ENCODE measurements around the gene LRRC42. TPM values are rescaled to one million over a fixed set of nuclear protein-coding genes. Genes with fewer than 3 reads are reported as not detected.

The LRRC42 gene
- polyA plus RNA-seq, 3 donors = 43.7 to 49.9 (median 46.9) TPM

- DNase-seq (ENCODE audit: low read depth in 3 of 3, low spot score in 2 of 3) = no peak
Measured at GRCh38 chr1:53938136-53938830, 7.9 kb upstream of the LRRC42 start.

- DNase-seq (ENCODE audit: low read depth in 3 of 3, low spot score in 2 of 3) = no peak
Measured at GRCh38 chr1:53942127-53942957, 3.8 kb upstream of the LRRC42 start.

- DNase-seq (ENCODE audit: low read depth in 3 of 3, low spot score in 2 of 3) = no peak
Measured at GRCh38 chr1:53943090-53943489, 3.1 kb upstream of the LRRC42 start.

- no peak for DNase-seq (ENCODE audit: low read depth in 3 of 3, low spot score in 2 of 3)
Measured at GRCh38 chr1:53943490-53944043, 2.6 kb upstream of the LRRC42 start.

GRCh38 chr1:53944469-53945182, 1.5 kb upstream of the LRRC42 start:
- DNase-seq (ENCODE audit: low read depth in 3 of 3, low spot score in 2 of 3) = no peak

GRCh38 chr1:53945183-53945432, 1.0 kb upstream of the LRRC42 start:
- DNase-seq (ENCODE audit: low read depth in 3 of 3, low spot score in 2 of 3) = no peak

- peak; percentile 75 to 93 (median 92) for DNase-seq (ENCODE audit: low read depth in 3 of 3, low spot score in 2 of 3)
Measured at GRCh38 chr1:53945433-53946251, 508 bp upstream of the LRRC42 start, which contains the start of gene IFT25. IFT25 (minus strand) TSS chr1:53945699; CDS start chr1:53940082, 5,617 bp downstream.

GRCh38 chr1:53947172-53947907, 1.2 kb downstream of the LRRC42 start:
- DNase-seq (ENCODE audit: low read depth in 3 of 3, low spot score in 2 of 3) = no peak

- DNase-seq (ENCODE audit: low read depth in 3 of 3, low spot score in 2 of 3) = no peak
Measured at GRCh38 chr1:53948291-53948690, 2.1 kb downstream of the LRRC42 start.

GRCh38 chr1:53949023-53949990, 3.2 kb downstream of the LRRC42 start:
- DNase-seq (ENCODE audit: low read depth in 3 of 3, low spot score in 2 of 3) = no peak

- no peak for DNase-seq (ENCODE audit: low read depth in 3 of 3, low spot score in 2 of 3)
Measured at GRCh38 chr1:53951697-53952096, 5.5 kb downstream of the LRRC42 start.

GRCh38 chr1:53954128-53954527, 8.0 kb downstream of the LRRC42 start:
- no peak for DNase-seq (ENCODE audit: low read depth in 3 of 3, low spot score in 2 of 3)

- DNase-seq (ENCODE audit: low read depth in 3 of 3, low spot score in 2 of 3) = no peak
Measured at GRCh38 chr1:53956308-53957168, 10.4 kb downstream of the LRRC42 start.

- no peak for DNase-seq (ENCODE audit: low read depth in 3 of 3, low spot score in 2 of 3)
Measured at GRCh38 chr1:53957194-53957818, 11.2 kb downstream of the LRRC42 start.

GRCh38 chr1:53959664-53960250, 13.6 kb downstream of the LRRC42 start:
- DNase-seq (ENCODE audit: low read depth in 3 of 3, low spot score in 2 of 3) = no peak

- no peak for DNase-seq (ENCODE audit: low read depth in 3 of 3, low spot score in 2 of 3)
Measured at GRCh38 chr1:53962395-53962794, 16.2 kb downstream of the LRRC42 start.

GRCh38 chr1:53963460-53963859, 17.3 kb downstream of the LRRC42 start:
- DNase-seq (ENCODE audit: low read depth in 3 of 3, low spot score in 2 of 3) = no peak
